Measurements from ENCODE around the gene OR2T10.
"Not testable (repeated sequence)": the region's sequence is repeated elsewhere in the genome, so short reads cannot be mapped to it uniquely, and the experiment has no call there.

OR2T10 gene

GRCh38 chr1:248597589-248597988, at the start of gene OR2T10:
OR2T10 (minus strand) TSS chr1:248597700; CDS start chr1:248593768, 3,932 bp downstream.
- Histone ChIP-seq H3K4me3 (ENCODE audit: low read depth in 1 of 2, low read length in 2 of 2) (no peak within 1 kb of the TSS), H3K27ac (ENCODE audit: low read length) (no peak within 1 kb of the TSS), H3K36me3 (ENCODE audit: control insufficient read depth in 1 of 2, insufficient read depth in 2 of 2, low read length in 2 of 2) (no peaks in the 10 kb centered on the region), H3K27me3 (ENCODE audit: low read depth, low read length) (no peaks in the 10 kb centered on the region), H3K4me1 (ENCODE audit: control insufficient read depth in 1 of 2, insufficient read depth in 2 of 2, low read length in 2 of 2) (no peaks in the 10 kb centered on the region), H3K9me3 (ENCODE audit: control insufficient read depth in 1 of 2, low read length in 2 of 2) (no peaks in the 10 kb centered on the region)

DNA sequence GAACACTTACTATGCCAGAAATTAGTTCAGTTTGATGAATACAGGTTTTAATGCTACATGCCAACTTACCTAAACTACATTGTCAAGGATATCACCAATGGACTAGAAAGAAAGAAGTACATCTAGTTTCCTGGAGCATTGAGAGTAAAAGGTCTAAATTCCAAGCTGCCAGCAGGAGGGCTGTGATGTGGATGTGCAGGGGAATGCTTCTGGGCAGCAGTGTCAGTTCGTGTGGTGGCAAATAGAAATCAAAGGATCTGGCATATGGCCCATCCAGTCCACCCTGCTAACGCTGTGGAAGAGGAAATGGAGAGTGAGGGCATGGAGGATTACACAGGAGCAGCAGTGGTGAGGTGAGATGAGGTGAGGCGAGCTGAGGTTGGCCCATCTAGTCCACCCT, 47.7 kb upstream of the OR2T10 start, which contains the start of gene OR2T35:
TSS of gene OR2T35 (minus strand) at position 101 of the 400 bp plus-strand sequence. CDS start 6,020 bp downstream, outside the sequence.
- not testable (repeated sequence) for H3K36me3 ChIP-seq (ENCODE audit: control insufficient read depth in 1 of 2, insufficient read depth in 2 of 2, low read length in 2 of 2); H3K27ac ChIP-seq (ENCODE audit: low read length); H3K4me1 ChIP-seq (ENCODE audit: control insufficient read depth in 1 of 2, insufficient read depth in 2 of 2, low read length in 2 of 2); H3K9me3 ChIP-seq (ENCODE audit: control insufficient read depth in 1 of 2, low read length in 2 of 2); H3K27me3 ChIP-seq (ENCODE audit: low read depth, low read length); H3K4me3 ChIP-seq (ENCODE audit: low read depth in 1 of 2, low read length in 2 of 2)

GRCh38 chr1:248642971-248643651, 45.6 kb upstream of the OR2T10 start:
- H3K27ac ChIP-seq (ENCODE audit: low read length); H3K4me3 ChIP-seq (ENCODE audit: low read depth in 1 of 2, low read length in 2 of 2); H3K27me3 ChIP-seq (ENCODE audit: low read depth, low read length); H3K36me3 ChIP-seq (ENCODE audit: control insufficient read depth in 1 of 2, insufficient read depth in 2 of 2, low read length in 2 of 2); H3K9me3 ChIP-seq (ENCODE audit: control insufficient read depth in 1 of 2, low read length in 2 of 2); H3K4me1 ChIP-seq (ENCODE audit: control insufficient read depth in 1 of 2, insufficient read depth in 2 of 2, low read length in 2 of 2): not testable (repeated sequence)

DNA sequence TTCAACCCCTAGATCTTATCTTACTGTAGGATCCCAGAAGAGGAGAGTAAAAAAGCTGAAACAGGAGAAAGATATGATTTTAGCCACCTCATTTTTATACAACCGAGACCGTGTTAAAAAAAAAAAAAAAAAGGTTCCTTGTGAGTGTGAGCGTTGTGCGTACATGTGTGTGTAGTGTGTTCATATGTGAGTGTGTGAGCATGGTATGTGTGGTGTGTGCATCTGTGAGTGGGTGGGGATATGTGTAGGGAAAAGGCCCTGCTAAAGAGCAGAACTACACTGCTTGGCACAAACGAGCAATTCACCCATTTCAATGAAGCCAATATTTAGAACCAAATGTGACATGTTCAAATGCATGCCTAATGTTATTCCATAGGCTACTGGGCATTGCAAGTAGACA, 44.1 kb upstream of the OR2T10 start:
- H3K4me1 ChIP-seq (ENCODE audit: control insufficient read depth in 1 of 2, insufficient read depth in 2 of 2, low read length in 2 of 2), result not testable (repeated sequence)

DNA sequence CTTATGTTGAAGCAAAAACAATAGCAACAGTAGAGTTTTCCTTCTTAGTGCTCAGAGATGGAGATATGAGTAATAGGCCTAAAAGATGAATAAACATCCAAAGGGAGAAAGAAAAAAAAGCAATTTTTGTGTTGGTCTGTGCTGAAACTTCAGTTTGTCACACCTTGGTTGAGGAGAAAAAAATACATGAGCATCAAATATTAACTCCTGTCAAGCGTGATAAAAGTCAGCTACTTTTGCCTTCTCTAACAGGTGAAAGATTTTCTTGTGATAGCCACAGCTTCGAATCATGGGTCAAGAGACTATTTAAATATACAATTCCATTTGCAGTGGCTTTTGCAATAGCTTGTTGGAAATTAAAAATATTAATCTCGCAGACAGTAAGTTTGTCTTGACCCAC, 43.4 kb upstream of the OR2T10 start:
- H3K36me3 ChIP-seq (ENCODE audit: control insufficient read depth in 1 of 2, insufficient read depth in 2 of 2, low read length in 2 of 2); H3K9me3 ChIP-seq (ENCODE audit: control insufficient read depth in 1 of 2, low read length in 2 of 2): not testable (repeated sequence)

More for the DNA sequence above, 44.1 kb upstream of the OR2T10 start:
- H3K4me3 ChIP-seq (ENCODE audit: low read depth in 1 of 2, low read length in 2 of 2); H3K27ac ChIP-seq (ENCODE audit: low read length); H3K27me3 ChIP-seq (ENCODE audit: low read depth, low read length); H3K9me3 ChIP-seq (ENCODE audit: control insufficient read depth in 1 of 2, low read length in 2 of 2); H3K36me3 ChIP-seq (ENCODE audit: control insufficient read depth in 1 of 2, insufficient read depth in 2 of 2, low read length in 2 of 2): not testable (repeated sequence)

GRCh38 chr1:248639652-248640051, 42.2 kb upstream of the OR2T10 start:
- not testable (repeated sequence) for H3K27me3 ChIP-seq (ENCODE audit: low read depth, low read length); H3K4me3 ChIP-seq (ENCODE audit: low read depth in 1 of 2, low read length in 2 of 2); H3K4me1 ChIP-seq (ENCODE audit: control insufficient read depth in 1 of 2, insufficient read depth in 2 of 2, low read length in 2 of 2)

More for the DNA sequence above, 43.4 kb upstream of the OR2T10 start:
- H3K4me1 ChIP-seq (ENCODE audit: control insufficient read depth in 1 of 2, insufficient read depth in 2 of 2, low read length in 2 of 2); H3K27me3 ChIP-seq (ENCODE audit: low read depth, low read length); H3K4me3 ChIP-seq (ENCODE audit: low read depth in 1 of 2, low read length in 2 of 2); H3K27ac ChIP-seq (ENCODE audit: low read length): not testable (repeated sequence)

DNA sequence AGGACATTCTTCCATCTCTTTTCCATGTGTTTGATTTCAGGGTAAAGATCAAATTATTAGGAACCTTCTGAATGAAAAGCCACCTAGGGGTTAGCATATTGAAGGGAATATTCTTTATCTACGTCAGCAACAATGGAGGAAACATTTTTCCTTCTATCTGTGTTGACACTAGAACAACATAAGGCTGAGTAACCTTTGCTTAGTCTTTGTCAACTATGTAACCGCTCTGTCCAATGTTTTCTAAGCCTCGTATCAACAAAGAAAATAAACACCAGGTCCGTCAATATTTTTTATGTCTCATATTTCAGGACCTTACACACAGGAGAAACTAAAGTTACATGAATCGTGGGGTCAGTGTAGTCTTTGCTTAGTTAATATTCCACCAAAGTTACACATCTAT, 39.1 kb upstream of the OR2T10 start:
- H3K9me3 ChIP-seq (ENCODE audit: control insufficient read depth in 1 of 2, low read length in 2 of 2); H3K27me3 ChIP-seq (ENCODE audit: low read depth, low read length); H3K4me1 ChIP-seq (ENCODE audit: control insufficient read depth in 1 of 2, insufficient read depth in 2 of 2, low read length in 2 of 2); H3K4me3 ChIP-seq (ENCODE audit: low read depth in 1 of 2, low read length in 2 of 2); H3K36me3 ChIP-seq (ENCODE audit: control insufficient read depth in 1 of 2, insufficient read depth in 2 of 2, low read length in 2 of 2); H3K27ac ChIP-seq (ENCODE audit: low read length): not testable (repeated sequence)

More at GRCh38 chr1:248639652-248640051, 42.2 kb upstream of the OR2T10 start:
- not testable (repeated sequence) for H3K36me3 ChIP-seq (ENCODE audit: control insufficient read depth in 1 of 2, insufficient read depth in 2 of 2, low read length in 2 of 2); H3K27ac ChIP-seq (ENCODE audit: low read length); H3K9me3 ChIP-seq (ENCODE audit: control insufficient read depth in 1 of 2, low read length in 2 of 2)

DNA sequence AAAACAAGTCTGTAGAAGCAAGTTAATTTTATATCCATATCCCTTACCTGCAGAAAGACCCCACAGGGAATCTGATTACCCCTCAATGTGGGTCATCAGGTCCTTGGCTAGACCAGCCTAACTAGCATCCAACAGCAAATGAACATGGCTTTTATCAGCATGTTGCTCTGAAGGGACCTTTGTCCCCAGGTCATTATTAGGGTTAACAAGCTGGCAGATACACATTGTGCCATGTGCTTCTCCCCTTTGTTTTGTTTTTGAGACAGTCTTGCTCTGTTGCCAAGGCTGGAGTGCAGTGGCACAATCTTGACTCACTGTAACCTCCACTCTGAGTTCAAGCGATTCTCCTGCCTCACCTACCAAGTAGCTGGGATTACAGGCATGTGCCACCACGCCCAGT, 37.5 kb upstream of the OR2T10 start, which contains the start of gene OR2T11:
TSS of gene OR2T11 (minus strand) at position 101 of the 400 bp plus-strand sequence. CDS start 7,963 bp downstream, outside the sequence.
- H3K27me3 ChIP-seq (ENCODE audit: low read depth, low read length); H3K36me3 ChIP-seq (ENCODE audit: control insufficient read depth in 1 of 2, insufficient read depth in 2 of 2, low read length in 2 of 2); H3K4me3 ChIP-seq (ENCODE audit: low read depth in 1 of 2, low read length in 2 of 2); H3K9me3 ChIP-seq (ENCODE audit: control insufficient read depth in 1 of 2, low read length in 2 of 2); H3K4me1 ChIP-seq (ENCODE audit: control insufficient read depth in 1 of 2, insufficient read depth in 2 of 2, low read length in 2 of 2); H3K27ac ChIP-seq (ENCODE audit: low read length): not testable (repeated sequence)

DNA sequence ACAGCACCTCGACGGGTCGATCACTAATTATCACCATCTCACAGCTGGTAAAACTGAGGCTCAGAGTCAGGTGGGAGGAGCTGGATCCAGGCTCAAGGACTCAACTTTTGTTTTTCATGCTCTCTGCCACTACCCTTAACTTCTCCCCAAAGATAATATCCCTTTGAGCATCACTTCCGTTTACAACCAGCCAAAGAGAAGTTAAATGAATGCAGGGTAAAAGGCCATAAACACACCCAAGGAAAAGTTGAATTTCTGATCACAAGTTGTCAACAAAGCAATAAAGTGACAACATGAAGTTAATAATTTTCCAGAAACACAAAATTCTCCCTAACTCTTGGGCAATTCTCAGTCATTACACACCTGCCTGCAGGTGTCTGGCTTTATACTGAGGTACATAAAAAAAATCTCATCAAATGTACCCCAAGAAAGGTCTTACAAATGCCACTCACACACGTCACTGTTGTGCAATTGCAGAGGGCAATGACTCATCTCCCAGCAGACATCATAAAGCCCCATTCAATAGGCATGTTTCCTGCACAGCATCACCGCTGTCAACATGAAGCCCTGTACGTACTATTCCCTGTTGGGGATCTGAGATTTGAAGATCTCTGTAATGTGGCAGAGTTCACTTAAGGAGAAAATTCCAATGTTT, 34.0 kb upstream of the OR2T10 start:
- Histone ChIP-seq H3K27ac (ENCODE audit: low read length) (no peak overlapping the region), H3K4me3 (ENCODE audit: low read depth in 1 of 2, low read length in 2 of 2) (no peak overlapping the region), H3K36me3 (ENCODE audit: control insufficient read depth in 1 of 2, insufficient read depth in 2 of 2, low read length in 2 of 2) (no peaks in the 10 kb centered on the region), H3K27me3 (ENCODE audit: low read depth, low read length) (no peaks in the 10 kb centered on the region), H3K9me3 (ENCODE audit: control insufficient read depth in 1 of 2, low read length in 2 of 2) (no peaks in the 10 kb centered on the region), H3K4me1 (ENCODE audit: control insufficient read depth in 1 of 2, insufficient read depth in 2 of 2, low read length in 2 of 2) (no peaks in the 10 kb centered on the region)

- no peaks in the 10 kb centered on the region for H3K27me3 ChIP-seq (ENCODE audit: low read depth, low read length)
- no peaks in the 10 kb centered on the region for H3K9me3 ChIP-seq (ENCODE audit: control insufficient read depth in 1 of 2, low read length in 2 of 2)
- no peaks in the 10 kb centered on the region for H3K4me1 ChIP-seq (ENCODE audit: control insufficient read depth in 1 of 2, insufficient read depth in 2 of 2, low read length in 2 of 2)
- H3K36me3 ChIP-seq (ENCODE audit: control insufficient read depth in 1 of 2, insufficient read depth in 2 of 2, low read length in 2 of 2), result no peaks in the 10 kb centered on the region
- no peak overlapping the region for H3K4me3 ChIP-seq (ENCODE audit: low read depth in 1 of 2, low read length in 2 of 2)
- H3K27ac ChIP-seq (ENCODE audit: low read length), result no peak overlapping the region
These were observed 33.1 kb upstream of the OR2T10 start for GRCh38 chr1:248630551-248630950.

DNA sequence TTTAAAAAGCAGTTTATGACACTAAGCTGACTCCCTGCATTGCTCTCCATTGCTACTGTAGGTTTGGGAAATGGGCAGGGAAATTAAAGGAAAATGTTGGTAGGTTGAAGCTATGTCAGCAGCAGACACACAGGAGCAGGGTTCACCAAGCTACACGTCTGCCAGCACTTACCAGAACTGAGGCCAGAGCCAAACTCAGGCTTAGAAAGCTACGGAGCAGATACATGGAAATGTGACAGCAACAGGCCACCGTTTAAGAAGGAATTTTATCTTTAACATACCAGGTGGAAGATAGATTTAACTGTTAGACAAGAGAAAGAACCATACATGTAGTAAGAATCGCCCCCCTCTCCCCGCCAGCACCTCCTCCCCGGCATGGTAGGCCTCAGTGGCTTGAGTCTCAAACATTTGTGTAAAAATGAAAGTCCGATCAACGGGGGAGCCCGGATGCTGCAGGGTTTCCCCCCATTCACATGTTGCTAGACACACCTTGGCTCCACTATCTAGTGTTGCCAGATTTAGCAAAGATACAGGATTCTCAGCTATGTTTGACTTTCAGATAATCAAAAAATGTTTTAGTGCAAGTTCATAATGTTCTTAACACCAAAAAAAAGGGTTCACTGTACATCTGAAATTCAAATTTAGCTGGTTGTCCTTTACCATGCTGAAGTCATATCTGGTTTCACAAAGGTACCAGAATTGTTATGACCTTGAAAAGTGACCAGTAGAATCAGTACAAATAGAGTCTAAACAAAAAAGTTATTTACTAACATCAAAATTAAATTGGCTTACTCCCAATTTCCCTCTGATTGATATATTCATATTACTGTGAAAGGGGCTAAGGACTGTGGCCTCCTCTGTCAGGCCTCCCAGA, 30.7 kb upstream of the OR2T10 start:
- no peaks in the 10 kb centered on the region for H3K27me3 ChIP-seq (ENCODE audit: low read depth, low read length)
- H3K27ac ChIP-seq (ENCODE audit: low read length), result no peak overlapping the region

More for the DNA sequence above, 30.7 kb upstream of the OR2T10 start:
- no peaks in the 10 kb centered on the region for H3K4me1 ChIP-seq (ENCODE audit: control insufficient read depth in 1 of 2, insufficient read depth in 2 of 2, low read length in 2 of 2)
- H3K4me3 ChIP-seq (ENCODE audit: low read depth in 1 of 2, low read length in 2 of 2), result no peak overlapping the region
- no peaks in the 10 kb centered on the region for H3K36me3 ChIP-seq (ENCODE audit: control insufficient read depth in 1 of 2, insufficient read depth in 2 of 2, low read length in 2 of 2)
- H3K9me3 ChIP-seq (ENCODE audit: control insufficient read depth in 1 of 2, low read length in 2 of 2), result no peaks in the 10 kb centered on the region

Data from muscle layer of duodenum (tissue), 2 donors.